Measurements from ENCODE around the gene HCN3. TPM values are rescaled to one million over a fixed set of nuclear protein-coding genes. Genes with fewer than 3 reads are reported as not detected.

Gene HCN3
- total RNA-seq, 5 donors from 2014 or later (not counting 1 experiment from before 2014, with no cell fraction given) = 1.7 to 4.1 (median 4.0) TPM

DNA sequence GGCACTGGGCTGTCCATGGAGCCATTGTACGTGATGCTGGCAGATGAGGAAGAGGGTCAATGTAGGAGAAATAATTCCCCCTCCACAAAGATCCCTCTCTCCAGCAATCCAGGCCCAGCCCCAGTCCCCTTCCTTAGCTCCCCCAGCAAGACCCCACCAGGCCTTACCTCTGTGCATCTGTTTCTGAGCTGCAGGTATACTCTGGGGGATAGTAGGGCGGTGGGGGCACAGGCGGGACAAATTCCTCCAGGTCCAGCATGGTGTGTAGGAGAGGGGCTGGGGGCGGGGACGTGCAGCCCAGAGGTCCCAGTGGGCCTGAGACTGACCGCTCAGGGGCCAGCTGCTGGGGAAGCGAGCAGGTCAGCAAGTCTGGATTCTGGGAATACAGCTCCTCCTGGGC lies 25.7 kb upstream of the HCN3 start:
- Histone ChIP-seq H3K4me3 (ENCODE audit: control insufficient read depth in 1 of 2, extremely low read depth in 1 of 2, low read length in 1 of 2) (no peak overlapping the region), H3K4me1 (ENCODE audit: control insufficient read depth in 1 of 2, extremely low read depth in 1 of 2, insufficient read depth in 2 of 2, low read length in 2 of 2) (peaks cover 9 to 37% of the 10 kb centered on the region in 2 experiments), H3K27ac (ENCODE audit: low read length) (no peak overlapping the region), H3K27me3 (replicated peaks in 1 of 2; ENCODE audit: control insufficient read depth in 2 of 2, extremely low read depth in 1 of 2, insufficient read depth in 2 of 2, low read length in 1 of 2) (no peaks in the 10 kb centered on the region), H3K36me3 (ENCODE audit: control insufficient read depth in 2 of 2, extremely low read depth in 1 of 2, insufficient read depth in 1 of 2, low read length in 1 of 2) (peaks cover 0 to 2% of the 10 kb centered on the region in 2 donors), H3K9me3 (no peaks in the 10 kb centered on the region)
- Mint-ChIP-seq H3K4me1 (peaks cover 36 to 37% (median 37%) of the 10 kb centered on the region in 3 donors), H3K27me3 (no peaks in the 10 kb centered on the region), H3K36me3 (peaks cover 3% of the 10 kb centered on the region), H3K27ac (no peak overlapping the region), H3K4me3 (peak overlapping the region in 1 of 3 donors; percentile 63), H3K9me3 (no peaks in the 10 kb centered on the region)
- DNase-seq (no peak), ATAC-seq (replicated peaks in 1 of 4) (no peak)
- WGBS (ENCODE audit: insufficient coverage) = 100% methylated on average over 4 of the region's 7 CpGs
- ChIA-PET POLR2A (interaction anchor here in 1 of 2 donors (0.6 to 1.0 kb wide), 4 partner anchors 57 to 770 kb away, joined by 3 to 6 read pairs (median 4); partner anchors contain the start of genes FDPS and RUSC1), CTCF (interaction anchor here (0.5 to 6.5 kb wide), 21 partner anchors 8 to 606 kb away, joined by 3 to 62 read pairs (median 4); partner anchors contain the start of genes CLK2 (in 1 of the 2), RUSC1 (in 1 of the 2) and SCAMP3 (in 1 of the 2))

DNA sequence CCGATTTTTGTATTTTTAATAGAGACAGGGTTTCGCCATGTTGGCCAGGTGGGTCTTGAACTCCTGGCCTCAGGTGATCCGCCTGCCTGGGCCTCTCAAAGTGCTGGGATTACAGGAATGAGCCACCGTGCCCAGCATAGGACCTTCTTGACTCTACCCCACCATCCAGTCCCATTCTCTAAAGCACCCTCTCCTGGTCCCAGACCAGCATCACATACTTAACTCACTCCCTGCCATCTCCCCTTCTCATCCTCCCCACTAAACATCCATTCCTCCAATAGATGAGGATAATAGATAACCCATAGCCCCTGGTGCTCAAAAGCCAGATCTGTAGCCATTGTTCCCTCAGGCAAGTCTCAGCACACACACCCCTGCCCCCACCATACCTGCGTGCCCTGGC lies 24.1 kb upstream of the HCN3 start:
- Mint-ChIP-seq H3K9me3 (no peaks in the 10 kb centered on the region), H3K4me1 (peaks cover 39 to 47% (median 42%) of the 10 kb centered on the region in 3 donors), H3K27me3 (no peaks in the 10 kb centered on the region), H3K4me3 (peak overlapping the region; percentile 72 to 85 (median 81)), H3K36me3 (peaks cover 14% of the 10 kb centered on the region), H3K27ac (peak overlapping the region; percentile 4 to 49)
- ATAC-seq (replicated peaks in 1 of 4) = no peak
- Histone ChIP-seq H3K27me3 (replicated peaks in 1 of 2; ENCODE audit: control insufficient read depth in 2 of 2, extremely low read depth in 1 of 2, insufficient read depth in 2 of 2, low read length in 1 of 2) (no peaks in the 10 kb centered on the region), H3K9me3 (no peaks in the 10 kb centered on the region), H3K4me1 (ENCODE audit: control insufficient read depth in 1 of 2, extremely low read depth in 1 of 2, insufficient read depth in 2 of 2, low read length in 2 of 2) (peaks cover 9 to 37% of the 10 kb centered on the region in 2 experiments), H3K36me3 (ENCODE audit: control insufficient read depth in 2 of 2, extremely low read depth in 1 of 2, insufficient read depth in 1 of 2, low read length in 1 of 2) (peaks cover 0 to 13% of the 10 kb centered on the region in 2 donors), H3K4me3 (ENCODE audit: control insufficient read depth in 1 of 2, extremely low read depth in 1 of 2, low read length in 1 of 2) (no peak overlapping the region), H3K27ac (ENCODE audit: low read length) (no peak overlapping the region)
- CTCF ChIA-PET = no interaction called here
- 100% methylated on average over 3 of the region's 5 CpGs for WGBS (ENCODE audit: insufficient coverage)
- POLR2A ChIA-PET = no interaction called here
- DNase-seq = no peak

DNA sequence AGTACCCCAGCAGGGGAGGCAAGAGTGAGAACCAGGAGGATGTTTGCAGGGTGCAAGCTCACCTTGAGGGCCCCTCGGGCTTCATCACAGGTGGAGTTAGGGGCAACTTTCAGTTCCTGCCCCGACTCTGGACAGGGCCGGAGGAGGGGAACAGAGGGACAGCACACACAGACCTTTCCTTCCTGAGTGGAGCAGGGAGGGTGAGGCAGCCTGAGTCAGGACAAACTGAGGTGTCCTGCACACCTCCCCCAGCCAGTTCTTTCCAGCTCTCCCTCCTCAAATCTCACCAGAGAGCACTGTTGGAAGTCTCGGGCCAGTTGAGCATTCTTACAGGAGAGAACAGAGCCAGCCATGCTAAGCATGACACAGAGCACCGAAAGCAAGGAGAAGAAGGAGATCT lies 23.5 kb upstream of the HCN3 start:
- peaks cover 19% of the 10 kb centered on the region for H3K36me3 Mint-ChIP-seq
- ChIA-PET POLR2A (no interaction called here), CTCF (no interaction called here)
- peak overlapping the region; percentile 13 to 65 for H3K27ac Mint-ChIP-seq
- no peaks in the 10 kb centered on the region for H3K27me3 ChIP-seq (replicated peaks in 1 of 2; ENCODE audit: control insufficient read depth in 2 of 2, extremely low read depth in 1 of 2, insufficient read depth in 2 of 2, low read length in 1 of 2)
- no peaks in the 10 kb centered on the region for H3K9me3 Mint-ChIP-seq
- H3K36me3 ChIP-seq (ENCODE audit: control insufficient read depth in 2 of 2, extremely low read depth in 1 of 2, insufficient read depth in 1 of 2, low read length in 1 of 2) = peaks cover 0 to 18% of the 10 kb centered on the region in 2 donors
- no peaks in the 10 kb centered on the region for H3K9me3 ChIP-seq
- peaks cover 41 to 47% (median 42%) of the 10 kb centered on the region in 3 donors for H3K4me1 Mint-ChIP-seq
- H3K27me3 Mint-ChIP-seq = no peaks in the 10 kb centered on the region
- no peak for ATAC-seq (replicated peaks in 1 of 4)
- no peak overlapping the region for H3K27ac ChIP-seq (ENCODE audit: low read length)
- no peak for DNase-seq
- H3K4me1 ChIP-seq (ENCODE audit: control insufficient read depth in 1 of 2, extremely low read depth in 1 of 2, insufficient read depth in 2 of 2, low read length in 2 of 2) = peaks cover 9 to 37% of the 10 kb centered on the region in 2 experiments
- WGBS (ENCODE audit: insufficient coverage) = 88% methylated on average over 3 of the region's 5 CpGs
- peak overlapping the region; percentile 72 to 85 (median 81) for H3K4me3 Mint-ChIP-seq
- no peak overlapping the region for H3K4me3 ChIP-seq (ENCODE audit: control insufficient read depth in 1 of 2, extremely low read depth in 1 of 2, low read length in 1 of 2)

DNA sequence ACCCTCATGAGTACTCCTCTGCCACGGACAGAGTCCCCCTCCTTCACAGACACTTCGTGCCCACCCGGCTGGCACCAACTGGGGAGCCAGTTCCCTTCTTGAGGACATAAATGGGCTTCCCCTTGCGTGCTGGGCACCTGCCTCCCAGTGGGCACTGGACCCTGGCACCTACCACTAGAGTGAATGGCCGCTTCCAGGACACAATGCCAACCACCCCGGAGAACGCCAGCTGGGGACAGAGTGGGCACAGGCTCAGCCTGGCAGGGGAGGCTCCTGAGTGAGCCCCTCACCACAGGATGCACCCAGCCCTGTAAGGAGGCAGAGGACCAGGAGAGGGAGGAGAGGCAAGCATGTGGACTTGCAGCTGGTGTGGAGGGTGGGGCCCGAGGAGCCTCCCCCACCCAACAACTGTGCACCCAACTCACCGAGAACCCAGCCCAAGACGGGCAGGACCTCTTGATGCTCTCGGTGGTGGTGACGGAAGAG lies 23.0 kb upstream of the HCN3 start:
- Histone ChIP-seq H3K4me3 (ENCODE audit: control insufficient read depth in 1 of 2, extremely low read depth in 1 of 2, low read length in 1 of 2) (no peak overlapping the region), H3K36me3 (ENCODE audit: control insufficient read depth in 2 of 2, extremely low read depth in 1 of 2, insufficient read depth in 1 of 2, low read length in 1 of 2) (peaks cover 0 to 19% of the 10 kb centered on the region in 2 donors), H3K27me3 (replicated peaks in 1 of 2; ENCODE audit: control insufficient read depth in 2 of 2, extremely low read depth in 1 of 2, insufficient read depth in 2 of 2, low read length in 1 of 2) (no peaks in the 10 kb centered on the region), H3K27ac (ENCODE audit: low read length) (no peak overlapping the region), H3K9me3 (no peaks in the 10 kb centered on the region), H3K4me1 (ENCODE audit: control insufficient read depth in 1 of 2, extremely low read depth in 1 of 2, insufficient read depth in 2 of 2, low read length in 2 of 2) (peaks cover 9 to 37% of the 10 kb centered on the region in 2 experiments)
- no peak for DNase-seq
- H3K9me3 Mint-ChIP-seq = no peaks in the 10 kb centered on the region
- peak overlapping the region; percentile 13 to 65 for H3K27ac Mint-ChIP-seq
- peaks cover 19% of the 10 kb centered on the region for H3K36me3 Mint-ChIP-seq
- no peaks in the 10 kb centered on the region for H3K27me3 Mint-ChIP-seq
- H3K4me1 Mint-ChIP-seq = peaks cover 41 to 47% (median 42%) of the 10 kb centered on the region in 3 donors
- CTCF ChIA-PET = no interaction called here
- H3K4me3 Mint-ChIP-seq = peak overlapping the region; percentile 72 to 85 (median 81)
- POLR2A ChIA-PET = no interaction called here
- WGBS (ENCODE audit: insufficient coverage) = 80% methylated on average over 8 of the region's 12 CpGs
- no peak for ATAC-seq (replicated peaks in 1 of 4)

DNA sequence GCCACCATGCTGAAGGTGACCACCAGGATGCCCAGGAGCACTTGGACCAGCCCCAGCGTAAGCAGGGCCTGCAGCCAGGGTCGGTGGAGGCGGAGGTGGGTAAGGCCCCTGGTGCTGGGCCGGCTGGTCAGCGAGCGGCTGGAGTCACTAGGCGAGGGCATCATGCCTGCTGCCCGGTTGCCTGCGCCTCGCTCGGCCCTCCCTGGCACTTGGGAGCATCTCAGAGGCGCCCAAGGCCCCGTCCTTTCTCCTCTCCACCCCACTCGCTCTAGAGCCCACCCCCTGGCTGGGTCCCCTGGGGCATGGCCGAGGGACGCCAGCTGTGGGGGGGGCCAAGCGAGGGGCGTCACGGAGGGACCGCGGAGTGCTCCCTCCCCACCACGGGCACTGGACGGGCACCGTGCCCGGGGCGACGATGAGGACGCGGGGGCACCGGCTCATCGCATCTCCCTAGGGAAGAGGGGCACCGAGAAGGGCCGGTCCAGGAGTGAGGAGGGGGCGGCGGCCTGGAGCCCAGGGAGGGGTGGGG lies 22.5 kb upstream of the HCN3 start:
- no peak for DNase-seq
- ChIA-PET POLR2A (interaction anchor here in 1 of 2 donors (0.6 kb wide), 1 partner anchor 12 kb away, joined by 3 read pairs; no protein-coding TSS in a partner anchor), CTCF (interaction anchor here in 1 of 2 donors (0.6 kb wide), 1 partner anchor 306 kb away, joined by 4 read pairs; no protein-coding TSS in a partner anchor)
- peak overlapping the region; percentile 60 to 77 for H3K4me3 ChIP-seq (ENCODE audit: control insufficient read depth in 1 of 2, extremely low read depth in 1 of 2, low read length in 1 of 2)
- peak overlapping the region in 1 of 2 donors; percentile 13 for H3K27ac Mint-ChIP-seq
- no peaks in the 10 kb centered on the region for H3K27me3 ChIP-seq (replicated peaks in 1 of 2; ENCODE audit: control insufficient read depth in 2 of 2, extremely low read depth in 1 of 2, insufficient read depth in 2 of 2, low read length in 1 of 2)
- H3K36me3 Mint-ChIP-seq = peaks cover 19% of the 10 kb centered on the region
- no peaks in the 10 kb centered on the region for H3K9me3 ChIP-seq
- no peak overlapping the region for H3K27ac ChIP-seq (ENCODE audit: low read length)
- peaks cover 41 to 47% (median 44%) of the 10 kb centered on the region in 3 donors for H3K4me1 Mint-ChIP-seq
- peaks cover 9 to 37% of the 10 kb centered on the region in 2 experiments for H3K4me1 ChIP-seq (ENCODE audit: control insufficient read depth in 1 of 2, extremely low read depth in 1 of 2, insufficient read depth in 2 of 2, low read length in 2 of 2)
- peaks cover 0 to 24% of the 10 kb centered on the region in 2 donors for H3K36me3 ChIP-seq (ENCODE audit: control insufficient read depth in 2 of 2, extremely low read depth in 1 of 2, insufficient read depth in 1 of 2, low read length in 1 of 2)
- no peaks in the 10 kb centered on the region for H3K27me3 Mint-ChIP-seq
- WGBS (ENCODE audit: insufficient coverage) = 51% methylated on average over 14 of the region's 35 CpGs
- peak overlapping the region; percentile 72 to 85 (median 81) for H3K4me3 Mint-ChIP-seq
- no peaks in the 10 kb centered on the region for H3K9me3 Mint-ChIP-seq
- no peak for ATAC-seq (replicated peaks in 1 of 4)

DNA sequence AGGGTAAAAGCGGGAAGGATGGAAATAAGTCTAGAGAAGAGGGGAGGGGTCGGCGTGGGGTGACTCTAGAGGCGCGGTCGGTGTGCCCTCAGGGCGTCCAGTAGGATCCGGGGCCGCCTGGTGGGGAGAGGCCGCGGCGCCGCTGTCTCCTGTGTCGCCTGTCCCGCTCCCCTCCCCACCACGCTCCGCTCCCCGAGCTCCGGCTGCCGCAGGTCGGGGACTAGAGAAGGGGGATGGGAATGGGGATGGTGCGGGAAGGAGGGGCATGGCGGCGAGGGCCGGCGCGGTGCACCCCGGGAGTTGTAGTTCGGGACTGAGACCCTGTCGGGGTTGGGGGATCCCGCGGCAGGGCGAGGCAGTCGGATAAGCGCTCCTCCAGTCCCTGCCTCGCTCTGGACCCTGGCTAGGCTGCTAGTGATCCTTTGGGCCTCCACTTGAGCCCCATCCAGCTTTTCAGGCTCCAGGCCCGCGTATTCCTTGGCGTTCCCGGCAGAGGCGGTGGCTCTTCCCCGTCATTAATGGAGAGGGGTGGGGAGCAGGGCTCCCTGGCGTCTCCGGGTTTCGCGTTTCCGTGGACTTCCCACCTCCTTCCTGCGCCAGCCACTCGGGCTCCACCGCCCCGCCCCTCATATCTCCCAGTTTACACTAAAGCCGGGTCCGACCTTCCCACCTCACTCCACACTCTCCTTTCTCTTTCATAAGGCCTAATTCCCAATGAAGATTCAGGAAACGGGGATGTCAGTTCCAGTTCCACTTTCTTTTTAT lies 21.8 kb upstream of the HCN3 start, which contains the start of gene ENTREP3:
Gene ENTREP3 (minus strand): TSS at position 241 of the 765 bp plus-strand sequence. CDS start 606 bp downstream, outside the sequence.
- Mint-ChIP-seq H3K27me3 (no peaks in the 10 kb centered on the region), H3K4me1 (peaks cover 43 to 52% (median 47%) of the 10 kb centered on the region in 3 donors)
- H3K4me3 ChIP-seq (ENCODE audit: control insufficient read depth in 1 of 2, extremely low read depth in 1 of 2, low read length in 1 of 2) = peak within 1 kb of the TSS; percentile 60 to 77

More for the DNA sequence above, 21.8 kb upstream of the HCN3 start, which contains the start of gene ENTREP3:
- H3K27me3 ChIP-seq (replicated peaks in 1 of 2; ENCODE audit: control insufficient read depth in 2 of 2, extremely low read depth in 1 of 2, insufficient read depth in 2 of 2, low read length in 1 of 2) = no peaks in the 10 kb centered on the region
- peak; percentile 64 to 76 (median 68) for ATAC-seq (replicated peaks in 1 of 4)
- 6% methylated on average over 15 of the region's 54 CpGs for WGBS (ENCODE audit: insufficient coverage)
- H3K9me3 ChIP-seq = no peaks in the 10 kb centered on the region
- Mint-ChIP-seq H3K9me3 (no peaks in the 10 kb centered on the region), H3K36me3 (peaks cover 22% of the 10 kb centered on the region), H3K4me3 (peak within 1 kb of the TSS; percentile 72 to 85 (median 81)), H3K27ac (peak within 1 kb of the TSS; percentile 48 to 65)
- H3K27ac ChIP-seq (ENCODE audit: low read length) = peak within 1 kb of the TSS; percentile 30
- ChIA-PET POLR2A (interaction anchor here in 1 of 2 donors (0.6 kb wide), 1 partner anchor 12 kb away, joined by 3 read pairs; no protein-coding TSS in a partner anchor), CTCF (interaction anchor here in 1 of 2 donors (0.6 kb wide), 2 partner anchors 305 to 453 kb away, joined by 4 read pairs; no protein-coding TSS in a partner anchor)
- DNase-seq = peak; percentile 43 to 84 (median 64)
- peaks cover 7 to 36% of the 10 kb centered on the region in 2 experiments for H3K4me1 ChIP-seq (ENCODE audit: control insufficient read depth in 1 of 2, extremely low read depth in 1 of 2, insufficient read depth in 2 of 2, low read length in 2 of 2)
- peaks cover 0 to 30% of the 10 kb centered on the region in 2 donors for H3K36me3 ChIP-seq (ENCODE audit: control insufficient read depth in 2 of 2, extremely low read depth in 1 of 2, insufficient read depth in 1 of 2, low read length in 1 of 2)
